ENCODE results near the gene C16orf92. TPM values are rescaled to one million over a fixed set of nuclear protein-coding genes. Genes with fewer than 3 reads are reported as not detected.

The C16orf92 gene
- total and polyA plus RNA-seq, 2 experiments from 2014 or later, result 0.34 TPM; not detected in 1

DNA sequence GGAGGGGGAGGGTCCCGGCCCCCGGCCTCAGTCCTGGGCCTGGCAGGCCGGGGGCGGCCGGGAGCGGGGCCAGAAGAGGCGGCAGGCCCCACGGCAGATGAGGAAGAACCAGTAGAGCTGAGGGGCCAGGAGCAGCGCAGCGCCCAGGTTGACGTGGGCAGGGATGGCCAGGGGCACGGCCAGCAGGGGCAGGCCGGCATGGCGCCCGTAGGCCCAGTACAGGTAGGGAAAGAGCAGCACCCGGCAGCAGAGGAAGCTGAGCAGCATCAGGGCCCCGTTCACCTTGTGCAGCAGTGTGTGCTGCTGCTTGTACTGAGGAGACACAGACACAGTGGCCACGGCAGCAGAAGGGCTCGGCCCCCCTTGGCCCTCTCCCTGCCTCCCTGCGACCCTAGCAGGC lies 2.2 kb downstream of the C16orf92 start:
- no peaks in the 10 kb centered on the region for H3K27me3 ChIP-seq (ENCODE audit: insufficient read depth)
- H3K36me3 ChIP-seq (ENCODE audit: insufficient read depth), result no peaks in the 10 kb centered on the region
- no peak overlapping the region for H3K4me3 Mint-ChIP-seq
- H3K9me2 ChIP-seq (ENCODE audit: insufficient read depth), result no peaks in the 10 kb centered on the region
- H3K4me2 ChIP-seq, result no peak overlapping the region
- H3K4me3 ChIP-seq, result no peak overlapping the region
- 0 out of 2 replicates have a peak, but pooled peaks cover 8% of the 10 kb centered on the region for H3F3A ChIP-seq (replicated peaks; ENCODE audit: low read depth)
- H3K27me3 Mint-ChIP-seq (ENCODE audit: insufficient read depth, low read depth, poor library complexity), result peaks cover 13% of the 10 kb centered on the region
- H4K20me1 ChIP-seq (replicated peaks; ENCODE audit: insufficient read depth), result no peaks in the 10 kb centered on the region; the same call in 1 of the 2 replicates
- peaks cover 3% of the 10 kb centered on the region; the same call in 2 of the 3 replicates for H3K36me3 Mint-ChIP-seq (ENCODE audit: low read depth)
- H2AFZ ChIP-seq, result no peak overlapping the region
- H3K27ac ChIP-seq (ENCODE audit: low read depth), result no peak overlapping the region
- H3K9me3 Mint-ChIP-seq, result no peaks in the 10 kb centered on the region; the same call in 2 of the 3 replicates
- no peaks in the 10 kb centered on the region for H3K79me2 ChIP-seq (replicated peaks; ENCODE audit: insufficient read depth)
- no peak overlapping the region for H3K27ac Mint-ChIP-seq
- DNase-seq (ENCODE audit: low spot score) (no peak), ATAC-seq (no peak)
- peaks cover 27% of the 10 kb centered on the region for H3K4me1 Mint-ChIP-seq
- peaks cover 15% of the 10 kb centered on the region for H3K4me1 ChIP-seq (ENCODE audit: insufficient read depth)
- no peak for TF ChIP-seq EZH2 (IDR thresholded peaks at IDR 0.05; ENCODE audit: low read depth, unreplicated experiment)
- no peak for TF ChIP-seq POLR2AphosphoS5 (IDR thresholded peaks at IDR 0.05; ENCODE audit: low read depth)
- TF ChIP-seq ZNF114 (CRISPR knock-in tag; IDR thresholded peaks at IDR 0.05), result no peak
- TF ChIP-seq, protein P1, sequence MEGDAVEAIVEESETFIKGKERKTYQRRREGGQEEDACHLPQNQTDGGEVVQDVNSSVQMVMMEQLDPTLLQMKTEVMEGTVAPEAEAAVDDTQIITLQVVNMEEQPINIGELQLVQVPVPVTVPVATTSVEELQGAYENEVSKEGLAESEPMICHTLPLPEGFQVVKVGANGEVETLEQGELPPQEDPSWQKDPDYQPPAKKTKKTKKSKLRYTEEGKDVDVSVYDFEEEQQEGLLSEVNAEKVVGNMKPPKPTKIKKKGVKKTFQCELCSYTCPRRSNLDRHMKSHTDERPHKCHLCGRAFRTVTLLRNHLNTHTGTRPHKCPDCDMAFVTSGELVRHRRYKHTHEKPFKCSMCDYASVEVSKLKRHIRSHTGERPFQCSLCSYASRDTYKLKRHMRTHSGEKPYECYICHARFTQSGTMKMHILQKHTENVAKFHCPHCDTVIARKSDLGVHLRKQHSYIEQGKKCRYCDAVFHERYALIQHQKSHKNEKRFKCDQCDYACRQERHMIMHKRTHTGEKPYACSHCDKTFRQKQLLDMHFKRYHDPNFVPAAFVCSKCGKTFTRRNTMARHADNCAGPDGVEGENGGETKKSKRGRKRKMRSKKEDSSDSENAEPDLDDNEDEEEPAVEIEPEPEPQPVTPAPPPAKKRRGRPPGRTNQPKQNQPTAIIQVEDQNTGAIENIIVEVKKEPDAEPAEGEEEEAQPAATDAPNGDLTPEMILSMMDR (conservative IDR thresholded peaks at IDR 0.05; ENCODE audit: low read depth in 2 of 2), result no peak
- TF ChIP-seq NANOG (IDR thresholded peaks at IDR 0.05; ENCODE audit: borderline replicate concordance), result no peak
- no peak for TF ChIP-seq JUNB (IDR thresholded peaks at IDR 0.05; ENCODE audit: unreplicated experiment)
- no peak for TF ChIP-seq STAT1 (IDR thresholded peaks at IDR 0.05; ENCODE audit: unreplicated experiment)
- TF ChIP-seq EZH2phosphoT487 (IDR thresholded peaks at IDR 0.05; ENCODE audit: unreplicated experiment), result no peak
- TF ChIP-seq, protein P2, sequence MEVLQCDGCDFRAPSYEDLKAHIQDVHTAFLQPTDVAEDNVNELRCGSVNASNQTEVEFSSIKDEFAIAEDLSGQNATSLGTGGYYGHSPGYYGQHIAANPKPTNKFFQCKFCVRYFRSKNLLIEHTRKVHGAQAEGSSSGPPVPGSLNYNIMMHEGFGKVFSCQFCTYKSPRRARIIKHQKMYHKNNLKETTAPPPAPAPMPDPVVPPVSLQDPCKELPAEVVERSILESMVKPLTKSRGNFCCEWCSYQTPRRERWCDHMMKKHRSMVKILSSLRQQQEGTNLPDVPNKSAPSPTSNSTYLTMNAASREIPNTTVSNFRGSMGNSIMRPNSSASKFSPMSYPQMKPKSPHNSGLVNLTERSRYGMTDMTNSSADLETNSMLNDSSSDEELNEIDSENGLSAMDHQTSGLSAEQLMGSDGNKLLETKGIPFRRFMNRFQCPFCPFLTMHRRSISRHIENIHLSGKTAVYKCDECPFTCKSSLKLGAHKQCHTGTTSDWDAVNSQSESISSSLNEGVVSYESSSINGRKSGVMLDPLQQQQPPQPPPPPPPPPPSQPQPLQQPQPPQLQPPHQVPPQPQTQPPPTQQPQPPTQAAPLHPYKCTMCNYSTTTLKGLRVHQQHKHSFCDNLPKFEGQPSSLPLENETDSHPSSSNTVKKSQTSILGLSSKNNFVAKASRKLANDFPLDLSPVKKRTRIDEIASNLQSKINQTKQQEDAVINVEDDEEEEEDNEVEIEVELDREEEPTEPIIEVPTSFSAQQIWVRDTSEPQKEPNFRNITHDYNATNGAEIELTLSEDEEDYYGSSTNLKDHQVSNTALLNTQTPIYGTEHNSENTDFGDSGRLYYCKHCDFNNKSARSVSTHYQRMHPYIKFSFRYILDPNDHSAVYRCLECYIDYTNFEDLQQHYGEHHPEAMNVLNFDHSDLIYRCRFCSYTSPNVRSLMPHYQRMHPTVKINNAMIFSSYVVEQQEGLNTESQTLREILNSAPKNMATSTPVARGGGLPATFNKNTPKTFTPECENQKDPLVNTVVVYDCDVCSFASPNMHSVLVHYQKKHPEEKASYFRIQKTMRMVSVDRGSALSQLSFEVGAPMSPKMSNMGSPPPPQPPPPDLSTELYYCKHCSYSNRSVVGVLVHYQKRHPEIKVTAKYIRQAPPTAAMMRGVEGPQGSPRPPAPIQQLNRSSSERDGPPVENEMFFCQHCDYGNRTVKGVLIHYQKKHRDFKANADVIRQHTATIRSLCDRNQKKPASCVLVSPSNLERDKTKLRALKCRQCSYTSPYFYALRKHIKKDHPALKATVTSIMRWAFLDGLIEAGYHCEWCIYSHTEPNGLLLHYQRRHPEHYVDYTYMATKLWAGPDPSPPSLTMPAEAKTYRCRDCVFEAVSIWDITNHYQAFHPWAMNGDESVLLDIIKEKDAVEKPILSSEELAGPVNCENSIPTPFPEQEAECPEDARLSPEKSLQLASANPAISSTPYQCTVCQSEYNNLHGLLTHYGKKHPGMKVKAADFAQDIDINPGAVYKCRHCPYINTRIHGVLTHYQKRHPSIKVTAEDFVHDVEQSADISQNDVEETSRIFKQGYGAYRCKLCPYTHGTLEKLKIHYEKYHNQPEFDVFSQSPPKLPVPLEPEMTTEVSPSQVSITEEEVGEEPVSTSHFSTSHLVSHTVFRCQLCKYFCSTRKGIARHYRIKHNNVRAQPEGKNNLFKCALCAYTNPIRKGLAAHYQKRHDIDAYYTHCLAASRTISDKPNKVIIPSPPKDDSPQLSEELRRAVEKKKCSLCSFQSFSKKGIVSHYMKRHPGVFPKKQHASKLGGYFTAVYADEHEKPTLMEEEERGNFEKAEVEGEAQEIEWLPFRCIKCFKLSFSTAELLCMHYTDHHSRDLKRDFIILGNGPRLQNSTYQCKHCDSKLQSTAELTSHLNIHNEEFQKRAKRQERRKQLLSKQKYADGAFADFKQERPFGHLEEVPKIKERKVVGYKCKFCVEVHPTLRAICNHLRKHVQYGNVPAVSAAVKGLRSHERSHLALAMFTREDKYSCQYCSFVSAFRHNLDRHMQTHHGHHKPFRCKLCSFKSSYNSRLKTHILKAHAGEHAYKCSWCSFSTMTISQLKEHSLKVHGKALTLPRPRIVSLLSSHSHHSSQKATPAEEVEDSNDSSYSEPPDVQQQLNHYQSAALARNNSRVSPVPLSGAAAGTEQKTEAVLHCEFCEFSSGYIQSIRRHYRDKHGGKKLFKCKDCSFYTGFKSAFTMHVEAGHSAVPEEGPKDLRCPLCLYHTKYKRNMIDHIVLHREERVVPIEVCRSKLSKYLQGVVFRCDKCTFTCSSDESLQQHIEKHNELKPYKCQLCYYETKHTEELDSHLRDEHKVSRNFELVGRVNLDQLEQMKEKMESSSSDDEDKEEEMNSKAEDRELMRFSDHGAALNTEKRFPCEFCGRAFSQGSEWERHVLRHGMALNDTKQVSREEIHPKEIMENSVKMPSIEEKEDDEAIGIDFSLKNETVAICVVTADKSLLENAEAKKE (CRISPR knock-in tag; IDR thresholded peaks at IDR 0.05), result no peak
- TF ChIP-seq ZNF331 (CRISPR knock-in tag; IDR thresholded peaks at IDR 0.05; ENCODE audit: low read depth), result no peak
